HG03354 (cell line): ENCODE data around the gene NMUR1.

Experiments used
- ATAC-seq: cut with Tn5 transposase; IDR thresholded peaks from one replicate; pipeline ENCODE4 v1.9.1; 2021; ENCODE audit warnings: mild to moderate bottlenecking; ENCODE audit not compliant: unreplicated experiment, poor library complexity, severe bottlenecking

NMUR1 gene

GRCh38 chr2:231497651-231498050 lies 32.6 kb downstream of the NMUR1 start:
- ATAC-seq = no peak

- ATAC-seq = no peak
Measured at GRCh38 chr2:231494669-231495068, 35.6 kb downstream of the NMUR1 start.

- no peak for ATAC-seq
Measured at GRCh38 chr2:231490801-231491200, 39.4 kb downstream of the NMUR1 start.

- no peak for ATAC-seq
Measured at GRCh38 chr2:231489990-231490389, 40.3 kb downstream of the NMUR1 start.

GRCh38 chr2:231488331-231488730 lies 41.9 kb downstream of the NMUR1 start:
- no peak for ATAC-seq

GRCh38 chr2:231486851-231487596 lies 43.2 kb downstream of the NMUR1 start:
- no peak for ATAC-seq

GRCh38 chr2:231483398-231484329 lies 46.6 kb downstream of the NMUR1 start:
- no peak for ATAC-seq

- peak; percentile 89 for ATAC-seq
Measured at GRCh38 chr2:231482806-231483391, 47.3 kb downstream of the NMUR1 start.

GRCh38 chr2:231480781-231481180 lies 49.5 kb downstream of the NMUR1 start:
- no peak for ATAC-seq

GRCh38 chr2:231479455-231479854 lies 50.8 kb downstream of the NMUR1 start:
- ATAC-seq = no peak

- no peak for ATAC-seq
Measured at GRCh38 chr2:231476920-231477319, 53.3 kb downstream of the NMUR1 start.

- ATAC-seq = no peak
Measured at GRCh38 chr2:231475965-231476364, 54.3 kb downstream of the NMUR1 start.
